Mesenchymal stem cell (in vitro differentiated cells and primary cell): ENCODE data around the gene RAD51B.
A peak's percentile ranks its signal among the peaks of the same experiment; 100 is the strongest.

Source experiments
- DNase-seq: peaks from one replicate; pipeline ENCODE4 v3.0.0-alpha.2; 2013
- H2AFZ ChIP-seq: one replicate; pipeline ENCODE4 v1.6.1; 2013; ENCODE audit warnings: low read depth, mild to moderate bottlenecking, control low read depth, inconsistent platforms, low read length, moderate library complexity
- H2AK5ac ChIP-seq: 2 replicates; pipeline ENCODE4 v1.6.1; 2013; ENCODE audit warnings: low read length, moderate library complexity, mild to moderate bottlenecking, inconsistent platforms; ENCODE audit not compliant: severe bottlenecking
- H2BK120ac ChIP-seq: one replicate; pipeline ENCODE4 v1.6.1; 2013; ENCODE audit warnings: low read depth, mild to moderate bottlenecking, inconsistent platforms, low read length, moderate library complexity
- H2BK12ac ChIP-seq, 2 experiments: one replicate each; pipeline ENCODE4 v1.6.1; 2013; ENCODE audit warnings: inconsistent platforms in 2 of 2, low read length in 2 of 2, mild to moderate bottlenecking in 2 of 2, moderate library complexity in 2 of 2, control low read depth in 1 of 2
- H2BK15ac ChIP-seq: one replicate; pipeline ENCODE4 v1.6.1; 2013; ENCODE audit warnings: mild to moderate bottlenecking, low read depth, inconsistent platforms; ENCODE audit not compliant: poor library complexity, severe bottlenecking
- H2BK5ac ChIP-seq: 2 replicates; pipeline ENCODE4 v1.6.1; 2013; ENCODE audit warnings: low read depth, mild to moderate bottlenecking, low read length, control low read depth, inconsistent platforms; ENCODE audit not compliant: poor library complexity, severe bottlenecking
- H3K14ac ChIP-seq, 2 experiments: one replicate each; pipeline ENCODE4 v1.6.1; 2013; ENCODE audit warnings: inconsistent platforms in 2 of 2, low read length in 2 of 2, control low read depth in 1 of 2, mild to moderate bottlenecking in 1 of 2, moderate library complexity in 1 of 2
- H3K18ac ChIP-seq, 2 experiments: one replicate each; pipeline ENCODE4 v1.6.1; 2013; ENCODE audit warnings: inconsistent platforms in 2 of 2, low read length in 2 of 2, control low read depth in 1 of 2, low read depth in 1 of 2, mild to moderate bottlenecking in 1 of 2
- H3K23ac ChIP-seq, 2 experiments: one replicate each; pipeline ENCODE4 v1.6.1; 2013; ENCODE audit warnings: inconsistent platforms in 2 of 2, low read length in 2 of 2, mild to moderate bottlenecking in 2 of 2, moderate library complexity in 2 of 2, control low read depth in 1 of 2
- H3K27ac ChIP-seq: 2 replicates; pipeline ENCODE4 v1.5.1; 2013; ENCODE audit warnings: mild to moderate bottlenecking, moderate library complexity, low read length, control low read depth, inconsistent platforms; ENCODE audit not compliant: poor library complexity, severe bottlenecking
- H3K27me3 ChIP-seq, 2 experiments: 2 replicates each; pipeline versions ENCODE4 v1.6.1 to v1.7.0; 2013; ENCODE audit warnings: low read length in 2 of 2, mild to moderate bottlenecking in 2 of 2, moderate library complexity in 2 of 2, control low read depth in 1 of 2, inconsistent platforms in 1 of 2; ENCODE audit not compliant: control insufficient read depth in 1 of 2, insufficient read depth in 1 of 2
- H3K36me3 ChIP-seq, 2 experiments: 2 replicates each; pipeline versions ENCODE4 v1.6.1 to v1.7.0; 2013; ENCODE audit warnings: low read length in 2 of 2, control low read depth in 1 of 2, inconsistent platforms in 1 of 2, low read depth in 1 of 2, mild to moderate bottlenecking in 1 of 2; ENCODE audit not compliant: insufficient read depth in 2 of 2, control insufficient read depth in 1 of 2
- H3K4ac ChIP-seq, 2 experiments: one replicate each; pipeline ENCODE4 v1.6.1; 2013; ENCODE audit warnings: inconsistent platforms in 2 of 2, low read length in 2 of 2, mild to moderate bottlenecking in 2 of 2, moderate library complexity in 2 of 2, control low read depth in 1 of 2, low read depth in 1 of 2
- H3K4me1 ChIP-seq: 2 replicates; pipeline ENCODE4 v1.6.1; 2013; ENCODE audit warnings: low read depth, low read length, control low read depth; ENCODE audit not compliant: control insufficient read depth, insufficient read depth
- H3K4me2 ChIP-seq: 2 replicates; pipeline ENCODE4 v1.6.1; 2013; ENCODE audit warnings: low read length, mild to moderate bottlenecking, inconsistent platforms; ENCODE audit not compliant: poor library complexity, severe bottlenecking
- H3K4me3 ChIP-seq, 2 experiments: 2 replicates each; pipeline versions ENCODE4 v1.5.1 to v1.7.0; 2013; ENCODE audit warnings: low read length in 2 of 2, mild to moderate bottlenecking in 2 of 2, control low read depth in 1 of 2, low read depth in 1 of 2; ENCODE audit not compliant: insufficient read depth in 1 of 2
- H3K79me1 ChIP-seq: replicated peaks from 2 replicates; pipeline ENCODE4 v1.6.1; 2013; ENCODE audit warnings: mild to moderate bottlenecking, control low read depth, low read length, inconsistent platforms; ENCODE audit not compliant: poor library complexity, severe bottlenecking
- H3K9ac ChIP-seq: 2 replicates; pipeline ENCODE4 v1.7.0; 2013; ENCODE audit warnings: mild to moderate bottlenecking, low read length, moderate library complexity
- H3K9me3 ChIP-seq: 2 replicates; pipeline ENCODE4 v1.7.0; 2013; ENCODE audit warnings: mild to moderate bottlenecking, low read length; ENCODE audit not compliant: control insufficient read depth
- H4K8ac ChIP-seq: one replicate; pipeline ENCODE4 v1.6.1; 2013; ENCODE audit warnings: inconsistent platforms, mild to moderate bottlenecking, low read length, moderate library complexity
- H4K91ac ChIP-seq: one replicate; pipeline ENCODE4 v1.6.1; 2013; ENCODE audit warnings: mild to moderate bottlenecking, low read length, inconsistent platforms
- WGBS: methylation state at CpG from one replicate; pipeline ENCODE4 v1.1.7; 2013; ENCODE audit warnings: mixed read lengths; 5-methylcytosine and 5-hydroxymethylcytosine counted together

The RAD51B gene

DNA sequence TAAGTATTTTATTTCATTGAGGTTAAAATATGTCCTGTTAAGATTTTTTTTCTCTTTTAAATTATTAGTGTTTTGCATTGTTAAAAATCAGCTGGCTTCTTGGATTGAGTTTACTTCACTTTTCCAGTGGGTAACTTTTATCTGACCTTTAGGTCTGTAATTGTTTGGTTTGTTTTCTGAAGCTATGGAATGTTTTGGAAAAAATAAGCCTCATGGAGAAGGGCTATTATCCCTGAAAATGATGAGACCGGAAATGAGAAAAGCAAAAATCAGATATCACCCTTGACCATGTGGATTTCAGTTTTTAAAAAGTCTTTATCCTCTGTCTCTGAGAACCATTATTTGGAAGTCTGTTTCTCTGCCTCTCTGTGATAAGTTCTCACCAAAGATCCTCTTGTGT is 180.9 kb downstream of the RAD51B start:
- H3K27me3 ChIP-seq = no peaks in the 10 kb centered on the region
- H3K79me1 ChIP-seq = peaks cover 3% of the 10 kb centered on the region
- no peak overlapping the region for H4K8ac ChIP-seq
- H3K4ac ChIP-seq = no peak overlapping the region
- no peak overlapping the region for H4K91ac ChIP-seq
- no peak overlapping the region for H3K18ac ChIP-seq
- no peak overlapping the region for H2BK15ac ChIP-seq
- H3K4me2 ChIP-seq = no peak overlapping the region
- DNase-seq = peak; percentile 37
- H2AFZ ChIP-seq = no peak overlapping the region
- H2BK5ac ChIP-seq = peak overlapping the region; percentile 51
- no peak overlapping the region for H2BK120ac ChIP-seq
- no peaks in the 10 kb centered on the region for H3K36me3 ChIP-seq
- H3K4me1 ChIP-seq = no peaks in the 10 kb centered on the region
- whole genome bisulfite sequencing = 40% methylated on average over 1 of the region's 1 CpG
- H3K9me3 ChIP-seq = no peaks in the 10 kb centered on the region
- no peak overlapping the region for H3K14ac ChIP-seq
- H3K27ac ChIP-seq = peak overlapping the region; percentile 95
- peak overlapping the region in 1 of 2 experiments; percentile 64 for H3K4me3 ChIP-seq
- H2BK12ac ChIP-seq = no peak overlapping the region
- no peak overlapping the region for H2AK5ac ChIP-seq
- no peak overlapping the region for H3K23ac ChIP-seq
- peak overlapping the region; percentile 88 for H3K9ac ChIP-seq

DNA sequence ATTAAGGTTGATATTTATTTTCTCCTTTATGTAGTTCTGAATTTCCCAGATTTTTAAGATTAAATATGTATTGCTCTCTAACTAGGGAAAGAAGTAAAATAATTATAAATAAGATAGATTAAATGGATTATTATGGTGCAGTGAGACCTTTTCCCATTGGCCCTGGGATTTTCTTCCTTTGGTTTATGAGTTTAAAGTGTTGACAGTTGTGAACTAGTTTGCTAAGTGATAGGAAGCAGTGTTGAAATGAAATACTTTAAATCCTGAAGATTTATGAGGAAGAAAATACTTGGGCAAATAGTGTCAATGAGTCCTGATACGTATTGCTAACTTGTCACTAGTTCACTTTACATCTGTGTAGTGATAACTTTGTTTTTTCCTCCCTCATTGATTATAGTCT is 188.9 kb downstream of the RAD51B start:
- H3K27me3 ChIP-seq = no peaks in the 10 kb centered on the region
- no peak overlapping the region for H3K9ac ChIP-seq
- H3K14ac ChIP-seq = no peak overlapping the region
- H3K4me1 ChIP-seq = no peaks in the 10 kb centered on the region
- no peak overlapping the region for H2BK15ac ChIP-seq
- no peaks in the 10 kb centered on the region for H3K9me3 ChIP-seq
- H3K4me3 ChIP-seq = no peak overlapping the region
- no peak overlapping the region for H3K27ac ChIP-seq
- H2BK5ac ChIP-seq = no peak overlapping the region
- H2BK12ac ChIP-seq = no peak overlapping the region
- 100% methylated on average over 1 of the region's 1 CpG for WGBS
- no peak overlapping the region for H3K23ac ChIP-seq
- H3K79me1 ChIP-seq = no peaks in the 10 kb centered on the region
- H2AFZ ChIP-seq = no peak overlapping the region
- H4K91ac ChIP-seq = no peak overlapping the region
- H2BK120ac ChIP-seq = no peak overlapping the region
- no peak overlapping the region for H2AK5ac ChIP-seq
- H3K18ac ChIP-seq = no peak overlapping the region
- H3K4ac ChIP-seq = no peak overlapping the region
- H3K4me2 ChIP-seq = no peak overlapping the region
- no peak overlapping the region for H4K8ac ChIP-seq
- no peaks in the 10 kb centered on the region for H3K36me3 ChIP-seq
- DNase-seq = no peak

DNA sequence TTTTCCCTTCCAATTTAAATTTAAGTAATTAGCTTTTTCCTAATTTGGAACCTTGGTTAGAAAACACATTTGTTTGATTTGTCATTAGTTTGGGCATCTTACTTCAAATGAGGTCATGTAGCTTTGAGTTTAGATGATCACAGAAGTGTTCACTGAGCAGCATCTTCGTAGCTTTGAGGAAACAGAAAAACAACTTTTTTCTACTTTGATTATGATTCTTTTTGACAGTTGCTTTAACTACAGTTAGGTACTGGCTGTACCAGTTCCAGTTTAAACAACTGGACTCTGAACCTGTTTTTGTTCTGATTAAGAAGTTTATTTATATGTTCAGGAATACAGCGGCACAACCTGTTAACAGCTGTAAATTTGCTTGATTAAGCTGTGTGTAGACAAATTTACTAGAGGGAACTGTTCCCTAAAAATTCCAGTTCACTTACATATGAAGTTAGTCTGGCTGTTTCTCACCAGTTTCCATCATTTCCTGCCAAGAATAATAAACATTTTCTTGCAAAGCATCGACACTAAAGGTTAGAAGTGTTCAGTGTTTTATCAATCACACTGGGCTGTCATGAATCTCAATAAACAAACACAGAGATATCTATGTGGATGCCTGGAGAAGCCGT is 191.9 kb downstream of the RAD51B start:
- no peaks in the 10 kb centered on the region for H3K27me3 ChIP-seq
- H2BK120ac ChIP-seq = no peak overlapping the region
- peak overlapping the region; percentile 10 for H3K27ac ChIP-seq
- H3K23ac ChIP-seq = no peak overlapping the region
- H3K36me3 ChIP-seq = no peaks in the 10 kb centered on the region
- H3K4me3 ChIP-seq = no peak overlapping the region
- H2BK15ac ChIP-seq = no peak overlapping the region
- H3K4me1 ChIP-seq = no peaks in the 10 kb centered on the region
- peak; percentile 63 for DNase-seq
- no peak overlapping the region for H3K4me2 ChIP-seq
- no peaks in the 10 kb centered on the region for H3K9me3 ChIP-seq
- H3K14ac ChIP-seq = no peak overlapping the region
- no peak overlapping the region for H2BK5ac ChIP-seq
- H3K18ac ChIP-seq = no peak overlapping the region
- 0% methylated on average over 2 of the region's 4 CpGs for WGBS
- H4K91ac ChIP-seq = no peak overlapping the region
- peak overlapping the region; percentile 65 for H3K9ac ChIP-seq
- H2BK12ac ChIP-seq = no peak overlapping the region
- H3K4ac ChIP-seq = no peak overlapping the region
- no peak overlapping the region for H2AK5ac ChIP-seq
- H4K8ac ChIP-seq = no peak overlapping the region
- H3K79me1 ChIP-seq = peaks cover 2% of the 10 kb centered on the region
- no peak overlapping the region for H2AFZ ChIP-seq

GRCh38 chr14:68012871-68013270 is 193.3 kb downstream of the RAD51B start:
- H3K9me3 ChIP-seq = no peaks in the 10 kb centered on the region
- WGBS = 89% methylated on average over 1 of the region's 1 CpG
- peak overlapping the region; percentile 66 to 83 for H2BK12ac ChIP-seq
- H3K27ac ChIP-seq = no peak overlapping the region
- no peak overlapping the region for H3K4me3 ChIP-seq
- peak overlapping the region; percentile 60 for H4K8ac ChIP-seq
- H3K27me3 ChIP-seq = no peaks in the 10 kb centered on the region
- peaks cover 2% of the 10 kb centered on the region for H3K79me1 ChIP-seq
- DNase-seq = no peak
- H2BK120ac ChIP-seq = no peak overlapping the region
- H3K4ac ChIP-seq = peak overlapping the region; percentile 35 to 91
- no peak overlapping the region for H3K4me2 ChIP-seq
- peak overlapping the region; percentile 48 for H2BK15ac ChIP-seq
- no peak overlapping the region for H3K23ac ChIP-seq
- H3K4me1 ChIP-seq = no peaks in the 10 kb centered on the region
- H2AFZ ChIP-seq = no peak overlapping the region
- peak overlapping the region; percentile 66 for H2AK5ac ChIP-seq
- peak overlapping the region; percentile 70 to 82 for H3K18ac ChIP-seq
- H3K14ac ChIP-seq = peak overlapping the region in 1 of 2 experiments; percentile 28
- no peaks in the 10 kb centered on the region for H3K36me3 ChIP-seq
- H3K9ac ChIP-seq = no peak overlapping the region
- peak overlapping the region; percentile 61 for H4K91ac ChIP-seq
- no peak overlapping the region for H2BK5ac ChIP-seq
